ENCODE measurements around the gene KIF4A. TPM values are rescaled to one million over a fixed set of nuclear protein-coding genes. Genes with fewer than 3 reads are reported as not detected.

KIF4A gene
- total RNA-seq, 1 experiment from 2014 or later: 35.8 TPM

DNA sequence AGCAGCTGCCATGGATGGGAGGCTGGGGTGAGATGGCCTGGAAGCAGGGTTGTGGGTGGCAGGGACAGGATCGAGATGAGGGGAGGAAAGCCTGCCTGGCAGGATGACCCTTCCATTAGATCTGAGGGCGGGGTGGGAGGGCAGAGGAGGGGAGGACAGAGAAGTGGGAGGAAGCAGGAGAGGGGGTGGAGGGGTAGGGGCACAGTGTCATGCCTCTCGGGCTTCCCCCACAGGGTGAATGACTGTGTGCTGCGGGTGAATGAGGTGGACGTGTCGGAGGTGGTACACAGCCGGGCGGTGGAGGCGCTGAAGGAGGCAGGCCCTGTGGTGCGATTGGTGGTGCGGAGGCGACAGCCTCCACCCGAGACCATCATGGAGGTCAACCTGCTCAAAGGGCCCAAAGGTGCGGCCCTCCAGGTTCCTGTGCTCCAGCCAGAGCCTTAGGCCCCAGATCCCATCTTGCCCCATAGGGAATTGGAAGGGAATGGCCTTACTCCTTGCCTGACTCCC lies 159.6 kb downstream of the KIF4A start:
- H3K36me3 ChIP-seq (ENCODE audit: low read depth, low read length): no peaks in the 10 kb centered on the region
- CTCF ChIA-PET: no interaction called here

DNA sequence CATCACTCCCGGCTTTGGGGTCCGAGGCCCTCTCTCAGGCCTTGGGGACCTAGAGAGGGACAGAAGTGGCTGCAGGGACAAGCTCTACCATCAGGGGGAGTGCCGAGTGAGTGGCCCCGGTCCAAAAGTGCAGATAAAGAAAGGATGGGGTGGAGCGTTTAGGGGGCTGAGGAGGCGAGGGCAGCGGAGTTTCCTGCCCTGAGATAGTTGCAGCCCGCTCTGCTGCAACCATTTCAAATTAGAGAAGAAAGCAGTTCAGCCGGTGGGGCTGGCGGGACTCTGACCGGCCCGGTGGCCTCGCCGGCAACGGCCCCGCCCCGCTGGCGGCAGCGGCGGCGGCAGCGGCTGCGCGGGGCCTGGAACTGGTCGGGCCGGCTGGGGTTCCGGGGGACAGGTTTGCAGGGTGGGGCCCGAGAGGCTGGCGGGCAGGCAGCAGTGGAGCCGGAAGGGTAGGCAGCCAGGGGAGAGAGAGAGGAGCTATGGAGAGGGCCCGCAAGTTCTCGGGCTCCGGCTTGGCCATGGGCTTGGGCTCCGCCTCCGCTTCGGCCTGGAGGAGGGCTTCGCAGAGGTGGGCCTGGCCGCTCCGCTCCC lies 162.3 kb downstream of the KIF4A start:
- Histone ChIP-seq H3K9ac (ENCODE audit: low read length) (peak overlapping the region; percentile 73), H2AFZ (ENCODE audit: low read length) (peak overlapping the region; percentile 92)
- ATAC-seq: peak; percentile 29

More for the DNA sequence above, 159.6 kb downstream of the KIF4A start:
- Histone ChIP-seq H3K79me2 (ENCODE audit: low read length) (peaks cover 7% of the 10 kb centered on the region; the same call in 1 of the 2 replicates), H3K27ac (ENCODE audit: low read length) (no peak overlapping the region), H3K27me3 (ENCODE audit: low read length) (peaks cover 15% of the 10 kb centered on the region), H3K4me1 (ENCODE audit: insufficient read depth, low read length) (peaks cover 20% of the 10 kb centered on the region), H3K4me3 (ENCODE audit: low read length) (no peak overlapping the region), H3K9me3 (ENCODE audit: low read length) (no peaks in the 10 kb centered on the region), H3K9me2 (replicated peaks; ENCODE audit: low read length) (no peaks in the 10 kb centered on the region), H3K4me2 (ENCODE audit: low read length) (no peak overlapping the region), H3F3A (ENCODE audit: low read length, unreplicated experiment) (no peaks in the 10 kb centered on the region), H2AFZ (ENCODE audit: low read length) (no peak overlapping the region), H3K9ac (ENCODE audit: low read length) (no peak overlapping the region), H4K20me1 (ENCODE audit: low read length) (no peaks in the 10 kb centered on the region)
- POLR2A ChIA-PET (ENCODE audit: unreplicated experiment): no interaction called here
- intact Hi-C loops (cut with micrococcal nuclease): no loop called here
- no TSS peak for BruUV-seq (replicated peaks)
- ATAC-seq (no peak), DNase-seq (no peak)
- TF ChIP-seq EZH2 (IDR thresholded peaks at IDR 0.05; ENCODE audit: low read length, unreplicated experiment): no peak
- TF ChIP-seq, protein P1, sequence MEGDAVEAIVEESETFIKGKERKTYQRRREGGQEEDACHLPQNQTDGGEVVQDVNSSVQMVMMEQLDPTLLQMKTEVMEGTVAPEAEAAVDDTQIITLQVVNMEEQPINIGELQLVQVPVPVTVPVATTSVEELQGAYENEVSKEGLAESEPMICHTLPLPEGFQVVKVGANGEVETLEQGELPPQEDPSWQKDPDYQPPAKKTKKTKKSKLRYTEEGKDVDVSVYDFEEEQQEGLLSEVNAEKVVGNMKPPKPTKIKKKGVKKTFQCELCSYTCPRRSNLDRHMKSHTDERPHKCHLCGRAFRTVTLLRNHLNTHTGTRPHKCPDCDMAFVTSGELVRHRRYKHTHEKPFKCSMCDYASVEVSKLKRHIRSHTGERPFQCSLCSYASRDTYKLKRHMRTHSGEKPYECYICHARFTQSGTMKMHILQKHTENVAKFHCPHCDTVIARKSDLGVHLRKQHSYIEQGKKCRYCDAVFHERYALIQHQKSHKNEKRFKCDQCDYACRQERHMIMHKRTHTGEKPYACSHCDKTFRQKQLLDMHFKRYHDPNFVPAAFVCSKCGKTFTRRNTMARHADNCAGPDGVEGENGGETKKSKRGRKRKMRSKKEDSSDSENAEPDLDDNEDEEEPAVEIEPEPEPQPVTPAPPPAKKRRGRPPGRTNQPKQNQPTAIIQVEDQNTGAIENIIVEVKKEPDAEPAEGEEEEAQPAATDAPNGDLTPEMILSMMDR (conservative IDR thresholded peaks at IDR 0.05; ENCODE audit: low read depth, low read length): no peak

More for the DNA sequence above, 162.3 kb downstream of the KIF4A start:
- Histone ChIP-seq H3K4me1 (ENCODE audit: insufficient read depth, low read length) (peaks cover 32% of the 10 kb centered on the region), H4K20me1 (ENCODE audit: low read length) (peaks cover 8% of the 10 kb centered on the region; the same call in 1 of the 2 replicates), H3K27me3 (ENCODE audit: low read length) (no peaks in the 10 kb centered on the region), H3K4me3 (ENCODE audit: low read length) (peak overlapping the region; percentile 79), H3K4me2 (ENCODE audit: low read length) (peak overlapping the region; percentile 94), H3K9me3 (ENCODE audit: low read length) (no peaks in the 10 kb centered on the region), H3K36me3 (ENCODE audit: low read depth, low read length) (no peaks in the 10 kb centered on the region; the same call in 1 of the 2 replicates), H3F3A (ENCODE audit: low read length, unreplicated experiment) (no peaks in the 10 kb centered on the region), H3K27ac (ENCODE audit: low read length) (peak overlapping the region; percentile 49), H3K9me2 (replicated peaks; ENCODE audit: low read length) (no peaks in the 10 kb centered on the region), H3K79me2 (ENCODE audit: low read length) (peaks cover 29% of the 10 kb centered on the region)
- intact Hi-C loops (cut with micrococcal nuclease): loop anchor here (5.0 kb wide), 2 partner anchors 315 to 515 kb away; no protein-coding TSS in a partner anchor
- ChIA-PET POLR2A (ENCODE audit: unreplicated experiment) (no interaction called here), CTCF (interaction anchor here (0.6 to 1.4 kb wide), 4 partner anchors 26 to 213 kb away, joined by 3 to 6 read pairs (median 4); partner anchors contain the start of gene GDPD2)
- DNase-seq: peak; percentile 63
- BruUV-seq (replicated peaks): no TSS peak
- no peak for TF ChIP-seq EZH2 (IDR thresholded peaks at IDR 0.05; ENCODE audit: low read length, unreplicated experiment)
- TF ChIP-seq, protein P1 (conservative IDR thresholded peaks at IDR 0.05; ENCODE audit: low read depth, low read length): peak; percentile 76
- TF ChIP-seq EZH2phosphoT487 (IDR thresholded peaks at IDR 0.05; ENCODE audit: borderline replicate concordance, low read length): no peak

Measured in PC-3 (cell line).